GM21529 (cell line): ENCODE data around the gene KRTAP9-9.
"Not testable (repeated sequence)": the region's sequence is repeated elsewhere in the genome, so short reads cannot be mapped to it uniquely, and the experiment has no call there.

ENCODE experiments used
- ATAC-seq: cut with Tn5 transposase; IDR thresholded peaks from one replicate; pipeline ENCODE4 v1.9.1; 2021; ENCODE audit not compliant: unreplicated experiment

KRTAP9-9 gene

GRCh38 chr17:41264599-41264998 lies 9.4 kb downstream of the KRTAP9-9 start:
- no peak for ATAC-seq

DNA sequence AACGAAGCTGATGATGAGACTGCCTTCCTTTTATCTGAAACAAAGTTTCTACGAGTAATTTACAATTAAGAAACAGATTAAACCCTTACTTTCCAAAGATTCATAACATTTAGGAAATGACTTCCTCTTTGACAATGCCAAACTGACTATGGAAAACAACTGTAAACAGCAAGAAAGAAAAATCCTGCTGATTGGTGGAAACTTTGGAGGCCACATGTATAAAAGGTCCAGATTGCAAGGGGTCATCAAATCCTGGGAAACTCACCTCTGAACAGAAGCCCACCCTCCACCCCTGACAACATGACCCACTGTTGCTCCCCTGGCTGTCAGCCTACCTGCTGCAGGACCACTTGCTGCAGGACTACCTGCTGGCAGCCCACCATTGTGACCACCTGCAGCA lies 9.9 kb downstream of the KRTAP9-9 start, which contains the start of gene KRTAP9-6:
Gene KRTAP9-6 (plus strand): TSS at position 301 of the 400 bp plus-strand sequence. CDS start 0 bp downstream, at position 301.
- no peak for ATAC-seq

GRCh38 chr17:41267711-41268110 lies 12.5 kb downstream of the KRTAP9-9 start:
- ATAC-seq: no peak

DNA sequence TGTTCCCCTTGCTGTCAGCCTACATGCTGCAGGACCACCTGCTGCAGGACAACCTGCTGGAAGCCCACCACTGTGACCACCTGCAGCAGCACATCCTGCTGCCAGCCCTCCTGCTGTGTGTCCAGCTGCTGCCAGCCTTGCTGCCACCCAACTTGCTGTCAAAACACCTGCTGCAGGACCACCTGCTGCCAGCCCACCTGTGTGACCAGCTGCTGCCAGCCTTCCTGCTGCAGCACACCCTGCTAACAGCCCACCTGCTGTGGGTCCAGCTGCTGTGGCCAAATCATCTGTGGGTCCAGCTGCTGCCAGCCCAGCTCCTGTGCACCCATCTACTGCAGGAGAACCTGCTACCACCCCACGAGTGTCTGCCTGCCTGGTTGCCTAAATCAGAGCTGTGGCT lies 16.1 kb downstream of the KRTAP9-9 start:
- not testable (repeated sequence) for ATAC-seq

- ATAC-seq: no peak
Measured at GRCh38 chr17:41271858-41272257, 16.7 kb downstream of the KRTAP9-9 start.

GRCh38 chr17:41275648-41276190 lies 20.5 kb downstream of the KRTAP9-9 start, which contains the start of gene KRTAP9-7:
Gene KRTAP9-7, plus strand, starts transcription at chr17:41275698. Its CDS starts 0 bp downstream, at chr17:41275698.
- ATAC-seq: not testable (repeated sequence)

DNA sequence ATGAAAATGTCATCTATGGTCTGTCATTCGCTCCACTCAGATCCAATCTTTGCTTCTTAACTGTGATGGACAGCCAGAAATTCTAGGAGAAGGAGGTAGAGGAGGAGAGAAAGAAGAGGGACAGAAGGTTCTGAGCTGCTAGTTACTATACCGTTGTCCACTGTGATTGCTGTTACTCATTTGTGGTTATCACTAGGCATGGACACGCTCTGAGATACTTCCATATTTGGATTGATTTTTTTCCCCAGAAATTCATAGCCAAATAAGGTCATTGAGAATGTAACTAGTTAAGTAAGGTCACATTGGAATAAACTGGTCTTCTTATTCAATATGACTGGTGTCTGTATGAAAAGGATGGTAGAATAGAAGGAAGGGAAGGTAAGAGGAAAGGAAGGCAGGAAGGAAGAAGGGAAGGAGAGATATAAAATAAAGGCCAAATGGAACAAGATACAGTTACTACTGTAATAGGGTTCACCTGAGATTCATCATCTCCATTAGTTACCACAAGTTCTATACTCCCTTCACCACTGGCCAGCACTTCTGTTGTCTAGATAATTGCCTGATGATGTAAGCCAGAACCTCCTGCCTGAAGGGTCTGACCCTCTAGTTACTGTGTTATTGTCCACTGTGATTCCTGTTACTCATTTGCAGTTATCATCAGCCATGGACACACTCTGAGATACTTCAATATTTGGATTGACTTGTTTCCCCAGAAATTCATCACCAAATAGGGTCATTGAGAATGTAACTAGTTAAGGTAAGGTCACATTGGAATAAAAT lies 23.2 kb downstream of the KRTAP9-9 start:
- no peak for ATAC-seq

- ATAC-seq: no peak
Measured at GRCh38 chr17:41284043-41284442, 28.9 kb downstream of the KRTAP9-9 start.

- no peak for ATAC-seq
Measured at GRCh38 chr17:41284546-41284945, 29.4 kb downstream of the KRTAP9-9 start.

- no peak for ATAC-seq
Measured at GRCh38 chr17:41287050-41287449, 31.9 kb downstream of the KRTAP9-9 start.

- ATAC-seq: no peak
Measured at GRCh38 chr17:41294016-41294415, 38.8 kb downstream of the KRTAP9-9 start.

- no peak for ATAC-seq
Measured at GRCh38 chr17:41296846-41297245, 41.7 kb downstream of the KRTAP9-9 start.

- ATAC-seq: no peak
Measured at GRCh38 chr17:41298458-41299135, 43.4 kb downstream of the KRTAP9-9 start.

GRCh38 chr17:41301204-41301790 lies 46.1 kb downstream of the KRTAP9-9 start:
- no peak for ATAC-seq

- no peak for ATAC-seq
Measured at GRCh38 chr17:41301916-41302901, 47.0 kb downstream of the KRTAP9-9 start, which contains the start of gene KRTAP29-1. Gene KRTAP29-1, minus strand, starts transcription at chr17:41302851. Its CDS starts 0 bp downstream, at chr17:41302851.

DNA sequence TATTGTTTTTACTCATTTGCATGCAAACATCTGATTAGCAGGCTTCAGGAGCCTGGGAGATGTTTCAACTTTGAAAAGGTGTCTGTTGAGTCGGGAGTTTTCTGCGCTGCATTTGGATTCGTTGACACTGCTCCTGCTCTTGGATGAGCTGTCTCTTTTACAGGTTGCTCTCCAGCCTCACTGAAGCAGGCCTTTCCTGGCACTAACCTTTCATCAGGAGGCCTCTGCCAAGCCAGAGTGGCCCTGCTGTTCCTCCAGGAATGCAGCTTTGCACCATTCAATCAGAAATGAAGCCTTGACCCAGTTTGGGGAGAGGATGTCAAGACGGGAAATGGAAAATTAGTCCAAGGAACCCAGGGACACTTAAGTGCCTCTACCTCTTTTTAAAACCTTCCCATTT lies 47.8 kb downstream of the KRTAP9-9 start:
- no peak for ATAC-seq

- ATAC-seq: no peak
Measured at GRCh38 chr17:41304091-41304490, 48.9 kb downstream of the KRTAP9-9 start.
